Loucy (cell line): ENCODE data around the gene TMEM271.

Experiments
- H2AFZ ChIP-seq: fragments of 200-600 bp; sonication (generic); 2 replicates; pipeline ENCODE4 v1.6.0; 2016; ENCODE audit warnings: antibody characterized with exemption, mild to moderate bottlenecking, low read length, moderate library complexity
- H3F3A ChIP-seq: fragments of 200-600 bp; 2 replicates; pipeline ENCODE4 v1.6.0; 2016; ENCODE audit warnings: antibody characterized with exemption, low read depth, mild to moderate bottlenecking
- H3K27me3 ChIP-seq: fragments of 200-600 bp; sonication (generic); 2 replicates; pipeline ENCODE4 v1.6.1; 2014; ENCODE audit warnings: low read length, mild to moderate bottlenecking; ENCODE audit not compliant: insufficient read depth, poor library complexity, severe bottlenecking
- H3K36me3 ChIP-seq: fragments of 200-600 bp; sonication (generic); 2 replicates; pipeline ENCODE4 v1.6.1; 2016; ENCODE audit warnings: low read length; ENCODE audit not compliant: insufficient read depth
- H3K4me1 ChIP-seq: fragments of 200-600 bp; sonication (generic); 2 replicates; pipeline ENCODE4 v1.5.1; 2014; ENCODE audit warnings: low read length, mild to moderate bottlenecking; ENCODE audit not compliant: insufficient read depth, poor library complexity, severe bottlenecking
- H3K4me2 ChIP-seq: fragments of 200-600 bp; sonication (generic); 2 replicates; pipeline ENCODE4 v1.6.0; 2014; ENCODE audit warnings: antibody characterized with exemption, low read length, low read depth, mild to moderate bottlenecking; ENCODE audit not compliant: poor library complexity, severe bottlenecking
- H3K4me3 ChIP-seq: fragments of 200-600 bp; sonication (generic); 2 replicates; pipeline ENCODE4 v1.5.1; 2014; ENCODE audit warnings: low read length, mild to moderate bottlenecking, mixed read lengths; ENCODE audit not compliant: poor library complexity, severe bottlenecking
- H3K79me2 ChIP-seq: fragments of 200-600 bp; sonication (generic); 2 replicates; pipeline ENCODE4 v1.6.1; 2014; ENCODE audit warnings: low read length; ENCODE audit not compliant: insufficient read depth
- H3K9ac ChIP-seq: fragments of 200-600 bp; sonication (generic); 2 replicates; pipeline ENCODE4 v1.6.0; 2014; ENCODE audit warnings: mild to moderate bottlenecking, low read depth, low read length, moderate library complexity; ENCODE audit not compliant: poor library complexity, severe bottlenecking
- H3K9me2 ChIP-seq: fragments of 200-600 bp; sonication (generic); replicated peaks from 2 replicates; pipeline ENCODE4 v1.6.1; 2016; ENCODE audit warnings: low read depth, low read length, mixed read lengths
- H3K9me3 ChIP-seq: fragments of 200-600 bp; sonication (generic); 2 replicates; pipeline ENCODE4 v1.6.1; 2014; ENCODE audit warnings: mild to moderate bottlenecking, antibody characterized with exemption, low read length, low read depth; ENCODE audit not compliant: insufficient read depth
- H4K20me1 ChIP-seq: fragments of 200-600 bp; sonication (generic); 2 replicates; pipeline ENCODE4 v1.6.0; 2014; ENCODE audit warnings: antibody characterized with exemption, low read length, mild to moderate bottlenecking; ENCODE audit not compliant: insufficient read depth, poor library complexity, severe bottlenecking
- EZH2phosphoT487 ChIP-seq: fragments of 200-600 bp; IDR thresholded peaks from 2 replicates; pipeline ENCODE4 v1.6.1; 2018; ENCODE audit warnings: antibody characterized with exemption, mild to moderate bottlenecking, moderate library complexity, borderline replicate concordance
- TF ChIP-seq, protein P1 (sequence below): fragments of 200-600 bp; sonication (generic); conservative IDR thresholded peaks from 2 replicates; pipeline ENCODE4 v1.5.1; 2014; ENCODE audit warnings: mild to moderate bottlenecking, antibody characterized with exemption, low read length

Gene TMEM271

DNA sequence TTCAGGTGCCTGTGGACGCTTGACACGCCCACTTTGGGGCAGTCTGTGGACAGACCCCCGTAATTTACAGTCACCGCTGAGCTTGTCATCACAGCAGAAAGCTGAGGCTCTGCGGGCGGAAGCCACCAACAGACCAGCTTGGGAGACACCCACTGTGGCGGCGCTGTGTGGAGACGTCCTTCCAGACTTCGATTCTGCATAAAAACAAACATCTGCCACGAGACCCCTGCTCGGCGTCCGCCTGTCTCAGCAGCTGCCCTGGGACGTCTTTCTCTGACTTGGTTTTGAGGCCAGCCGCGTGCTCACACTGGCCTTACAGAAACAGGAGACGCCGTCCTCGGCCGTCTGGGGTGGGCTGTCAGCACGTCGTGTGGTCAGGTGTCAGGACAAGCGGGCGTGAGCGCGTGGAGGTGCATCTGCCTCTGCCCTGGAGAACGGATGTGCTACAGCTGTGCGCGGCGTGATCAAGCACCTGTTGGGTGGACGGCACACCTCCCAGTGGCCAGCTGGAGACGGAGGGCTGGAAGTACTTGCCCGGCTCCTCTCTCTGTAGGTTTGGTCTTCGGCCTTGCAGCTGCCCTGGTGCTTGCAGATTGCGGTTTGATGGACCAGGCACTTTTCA is 39.6 kb downstream of the TMEM271 start:
- Histone ChIP-seq H3K9me2 (no peaks in the 10 kb centered on the region), H3K9me3 (no peaks in the 10 kb centered on the region), H4K20me1 (no peaks in the 10 kb centered on the region), H2AFZ (no peak overlapping the region), H3K36me3 (peaks cover 23% of the 10 kb centered on the region; the same call in 1 of the 2 replicates), H3K4me1 (no peaks in the 10 kb centered on the region), H3K79me2 (no peaks in the 10 kb centered on the region), H3K4me2 (no peak overlapping the region), H3K4me3 (no peak overlapping the region), H3K9ac (no peak overlapping the region), H3K27me3 (no peaks in the 10 kb centered on the region), H3F3A (no peaks in the 10 kb centered on the region)
- no peak for TF ChIP-seq EZH2phosphoT487
- TF ChIP-seq, protein P1, sequence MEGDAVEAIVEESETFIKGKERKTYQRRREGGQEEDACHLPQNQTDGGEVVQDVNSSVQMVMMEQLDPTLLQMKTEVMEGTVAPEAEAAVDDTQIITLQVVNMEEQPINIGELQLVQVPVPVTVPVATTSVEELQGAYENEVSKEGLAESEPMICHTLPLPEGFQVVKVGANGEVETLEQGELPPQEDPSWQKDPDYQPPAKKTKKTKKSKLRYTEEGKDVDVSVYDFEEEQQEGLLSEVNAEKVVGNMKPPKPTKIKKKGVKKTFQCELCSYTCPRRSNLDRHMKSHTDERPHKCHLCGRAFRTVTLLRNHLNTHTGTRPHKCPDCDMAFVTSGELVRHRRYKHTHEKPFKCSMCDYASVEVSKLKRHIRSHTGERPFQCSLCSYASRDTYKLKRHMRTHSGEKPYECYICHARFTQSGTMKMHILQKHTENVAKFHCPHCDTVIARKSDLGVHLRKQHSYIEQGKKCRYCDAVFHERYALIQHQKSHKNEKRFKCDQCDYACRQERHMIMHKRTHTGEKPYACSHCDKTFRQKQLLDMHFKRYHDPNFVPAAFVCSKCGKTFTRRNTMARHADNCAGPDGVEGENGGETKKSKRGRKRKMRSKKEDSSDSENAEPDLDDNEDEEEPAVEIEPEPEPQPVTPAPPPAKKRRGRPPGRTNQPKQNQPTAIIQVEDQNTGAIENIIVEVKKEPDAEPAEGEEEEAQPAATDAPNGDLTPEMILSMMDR = no peak

DNA sequence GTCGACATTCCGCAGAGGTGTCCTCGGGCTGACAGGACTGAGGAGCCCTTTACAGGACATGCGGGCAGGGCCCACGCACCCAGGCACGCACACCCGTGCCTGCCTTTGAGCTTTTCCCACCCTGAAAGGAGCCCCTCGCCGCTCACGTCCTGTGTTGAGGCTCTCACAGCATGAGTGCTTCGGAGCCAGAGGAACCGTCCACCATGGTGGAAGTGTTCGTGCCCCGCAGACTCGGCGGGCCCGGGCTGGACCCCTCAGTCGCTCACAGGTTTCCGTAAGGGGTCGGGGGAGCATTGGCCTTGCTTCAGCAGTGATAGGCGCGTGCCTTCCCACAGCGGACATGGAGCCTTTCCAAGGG is 40.2 kb downstream of the TMEM271 start:
- H3K36me3 ChIP-seq = peaks cover 26% of the 10 kb centered on the region; the same call in 1 of the 2 replicates
- H3K4me1 ChIP-seq = no peaks in the 10 kb centered on the region

DNA sequence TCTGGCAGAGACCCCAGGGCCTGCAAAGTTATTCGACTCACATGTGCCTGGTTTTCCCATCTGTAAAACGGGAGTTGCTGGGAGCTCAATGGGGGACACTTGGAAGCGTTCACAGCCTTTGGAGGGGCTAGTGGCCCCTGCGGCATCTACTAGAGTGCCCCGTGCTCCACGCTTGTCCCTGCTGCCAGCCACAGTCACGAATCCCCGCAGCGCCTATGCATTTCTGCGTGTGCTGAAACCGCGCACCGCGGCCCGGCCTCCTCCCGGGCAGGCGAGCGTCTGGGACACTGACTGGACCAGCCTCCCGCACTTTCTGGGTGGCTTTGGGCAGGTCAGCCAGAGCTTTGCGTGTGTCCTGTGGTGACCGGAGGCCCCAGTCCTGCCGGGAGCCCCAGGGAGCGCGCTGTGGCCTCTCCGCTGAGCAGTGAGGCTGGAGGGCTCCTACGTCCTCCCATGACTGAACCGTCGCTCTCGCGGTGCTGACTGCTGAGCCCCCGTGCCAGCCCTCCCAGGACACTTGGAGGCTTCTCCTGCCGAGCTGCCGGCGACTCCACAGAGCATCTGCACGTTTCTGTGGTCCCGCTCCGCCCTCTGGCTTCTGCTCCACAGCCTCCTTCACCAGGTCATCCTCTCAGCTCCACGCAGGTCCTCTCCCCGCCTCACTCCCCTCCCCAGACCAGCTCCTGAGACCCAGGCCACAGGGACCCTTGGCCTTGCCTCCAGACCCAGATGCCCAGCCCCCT is 40.7 kb downstream of the TMEM271 start:
- Histone ChIP-seq H3K9ac (no peak overlapping the region), H3K9me2 (no peaks in the 10 kb centered on the region), H3F3A (no peaks in the 10 kb centered on the region), H2AFZ (no peak overlapping the region), H3K27me3 (no peaks in the 10 kb centered on the region), H3K4me1 (no peaks in the 10 kb centered on the region), H3K36me3 (peaks cover 28% of the 10 kb centered on the region; the same call in 1 of the 2 replicates), H3K4me2 (no peak overlapping the region), H3K9me3 (no peaks in the 10 kb centered on the region), H3K4me3 (no peak overlapping the region), H4K20me1 (no peaks in the 10 kb centered on the region), H3K79me2 (no peaks in the 10 kb centered on the region)
- TF ChIP-seq, protein P1 = no peak

More for the DNA sequence above, 40.2 kb downstream of the TMEM271 start:
- no peak overlapping the region for H3K4me2 ChIP-seq
- no peak overlapping the region for H3K4me3 ChIP-seq
- H2AFZ ChIP-seq = no peak overlapping the region
- H3K27me3 ChIP-seq = no peaks in the 10 kb centered on the region
- no peaks in the 10 kb centered on the region for H3K9me3 ChIP-seq
- H3F3A ChIP-seq = no peaks in the 10 kb centered on the region
- H3K9ac ChIP-seq = no peak overlapping the region
- H3K79me2 ChIP-seq = no peaks in the 10 kb centered on the region
- no peaks in the 10 kb centered on the region for H4K20me1 ChIP-seq
- H3K9me2 ChIP-seq = no peaks in the 10 kb centered on the region
- TF ChIP-seq EZH2phosphoT487 = no peak
- TF ChIP-seq, protein P1 = no peak
